Measurements from ENCODE around the gene ARHGAP12.
"Not testable (repeated sequence)": the region's sequence is repeated elsewhere in the genome, so short reads cannot be mapped to it uniquely, and the experiment has no call there.

ARHGAP12 gene

GRCh38 chr10:31819391-31819820 lies 109.2 kb downstream of the ARHGAP12 start:
- peak; percentile 35 for DNase-seq (ENCODE audit: low spot score)

GRCh38 chr10:31816318-31816717 lies 112.3 kb downstream of the ARHGAP12 start:
- no peak for DNase-seq (ENCODE audit: low spot score)

GRCh38 chr10:31808258-31809218 lies 120.1 kb downstream of the ARHGAP12 start:
- peak; percentile 86 for DNase-seq (ENCODE audit: low spot score)

GRCh38 chr10:31804352-31804810 lies 124.2 kb downstream of the ARHGAP12 start:
- DNase-seq (ENCODE audit: low spot score) = no peak

GRCh38 chr10:31803606-31804351 lies 124.9 kb downstream of the ARHGAP12 start:
- DNase-seq (ENCODE audit: low spot score) = peak; percentile 77

GRCh38 chr10:31799181-31799580 lies 129.4 kb downstream of the ARHGAP12 start:
- DNase-seq (ENCODE audit: low spot score) = no peak

GRCh38 chr10:31792745-31793144 lies 135.9 kb downstream of the ARHGAP12 start:
- DNase-seq (ENCODE audit: low spot score) = no peak

GRCh38 chr10:31789555-31789954 lies 139.1 kb downstream of the ARHGAP12 start:
- no peak for DNase-seq (ENCODE audit: low spot score)

- no peak for DNase-seq (ENCODE audit: low spot score)
Measured at GRCh38 chr10:31782701-31783100, 145.9 kb downstream of the ARHGAP12 start.

GRCh38 chr10:31780717-31781116 lies 147.9 kb downstream of the ARHGAP12 start:
- DNase-seq (ENCODE audit: low spot score) = no peak

GRCh38 chr10:31778627-31779026 lies 150.0 kb downstream of the ARHGAP12 start:
- DNase-seq (ENCODE audit: low spot score) = no peak

- DNase-seq (ENCODE audit: low spot score) = no peak
Measured at GRCh38 chr10:31776159-31776558, 152.5 kb downstream of the ARHGAP12 start.

GRCh38 chr10:31774928-31775650 lies 153.5 kb downstream of the ARHGAP12 start:
- no peak for DNase-seq (ENCODE audit: low spot score)

- no peak for DNase-seq (ENCODE audit: low spot score)
Measured at GRCh38 chr10:31774299-31774900, 154.2 kb downstream of the ARHGAP12 start.

- no peak for DNase-seq (ENCODE audit: low spot score)
Measured at GRCh38 chr10:31773749-31774298, 154.8 kb downstream of the ARHGAP12 start.

GRCh38 chr10:31771331-31771831 lies 157.2 kb downstream of the ARHGAP12 start:
- DNase-seq (ENCODE audit: low spot score) = no peak

- DNase-seq (ENCODE audit: low spot score) = no peak
Measured at GRCh38 chr10:31770307-31770902, 158.2 kb downstream of the ARHGAP12 start.

- no peak for DNase-seq (ENCODE audit: low spot score)
Measured at GRCh38 chr10:31769564-31769963, 159.1 kb downstream of the ARHGAP12 start.

GRCh38 chr10:31768935-31769334 lies 159.7 kb downstream of the ARHGAP12 start:
- not testable (repeated sequence) for DNase-seq (ENCODE audit: low spot score)

GRCh38 chr10:31768467-31768866 lies 160.2 kb downstream of the ARHGAP12 start:
- no peak for DNase-seq (ENCODE audit: low spot score)

- no peak for DNase-seq (ENCODE audit: low spot score)
Measured at GRCh38 chr10:31765541-31765940, 163.1 kb downstream of the ARHGAP12 start.
